ENCODE data around the gene DIAPH2.

The DIAPH2 gene

DNA sequence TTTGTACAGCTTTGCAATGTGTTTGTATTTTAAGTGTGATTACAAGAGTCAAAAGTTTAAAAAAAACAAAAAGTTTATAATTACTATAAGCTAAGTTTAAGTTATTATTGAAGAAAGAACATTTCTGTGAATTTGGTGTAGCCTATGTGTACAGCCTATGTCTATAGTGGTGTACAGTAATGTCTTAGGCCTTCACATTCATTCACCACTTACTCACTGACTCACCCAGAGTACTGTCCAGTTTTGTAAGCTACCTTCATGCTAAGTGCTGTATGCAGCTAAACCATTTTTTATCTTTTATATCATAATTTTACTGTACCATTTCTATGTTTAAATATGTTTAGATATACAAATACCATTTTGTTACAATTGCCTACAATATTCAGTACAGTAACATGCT lies 381.3 kb downstream of the DIAPH2 start:
- DNase-seq, result no peak

DNA sequence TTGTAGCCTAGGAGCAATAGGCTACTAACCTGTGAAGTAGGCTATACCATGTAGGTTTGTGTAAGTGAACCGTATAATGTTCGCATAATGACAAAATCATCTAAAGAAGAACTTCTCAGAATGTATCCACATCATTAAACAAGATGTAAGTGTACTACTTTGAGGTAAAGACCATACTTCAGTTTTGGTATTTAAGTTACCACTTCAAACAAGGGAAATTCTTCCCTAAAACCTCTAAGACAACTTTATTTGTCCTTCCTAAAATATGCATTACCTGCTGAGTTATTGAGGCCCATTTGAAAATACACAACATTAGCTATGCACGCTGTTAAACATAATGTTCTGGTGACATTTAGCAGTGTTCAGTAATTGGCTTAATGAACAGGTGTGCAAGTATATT lies 381.7 kb downstream of the DIAPH2 start:
- no peak for DNase-seq

DNA sequence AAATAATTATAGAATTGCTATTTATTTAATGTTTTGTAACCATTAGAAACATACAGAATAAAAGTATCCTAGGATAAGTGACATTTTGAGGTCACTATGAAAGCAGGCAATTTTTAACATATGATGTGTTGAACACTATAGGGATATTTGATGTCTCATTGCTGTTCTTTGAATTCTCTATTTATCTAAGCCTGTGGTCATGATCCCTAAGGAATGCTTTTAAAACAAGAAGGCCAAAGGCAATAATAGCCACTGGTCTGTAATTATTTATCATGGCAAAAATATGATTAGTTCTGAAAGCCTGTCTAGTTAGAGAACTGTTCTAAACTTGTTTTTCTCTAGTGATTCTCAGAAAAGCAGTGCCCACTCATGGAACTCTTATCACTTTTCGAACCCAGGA lies 385.7 kb downstream of the DIAPH2 start:
- no peak for DNase-seq

DNA sequence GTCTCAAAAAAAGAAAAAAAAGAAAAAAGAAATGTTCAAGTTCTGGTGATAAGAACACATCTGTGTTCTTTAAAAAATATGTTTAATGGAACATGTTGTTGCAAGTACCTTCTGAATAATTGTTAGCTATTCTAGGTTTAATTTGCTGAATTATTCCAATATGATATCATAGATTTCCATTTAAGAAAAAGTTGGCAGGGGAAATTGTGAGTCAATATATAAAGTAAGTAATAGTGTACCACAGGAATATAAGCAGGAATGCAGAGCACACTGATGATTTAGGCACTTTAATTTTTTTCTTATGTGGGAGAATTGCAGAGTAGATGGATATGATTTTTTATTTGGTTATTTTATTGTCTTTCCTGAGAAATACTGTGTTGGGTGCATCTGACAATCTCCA lies 389.8 kb downstream of the DIAPH2 start:
- DNase-seq, result no peak

DNA sequence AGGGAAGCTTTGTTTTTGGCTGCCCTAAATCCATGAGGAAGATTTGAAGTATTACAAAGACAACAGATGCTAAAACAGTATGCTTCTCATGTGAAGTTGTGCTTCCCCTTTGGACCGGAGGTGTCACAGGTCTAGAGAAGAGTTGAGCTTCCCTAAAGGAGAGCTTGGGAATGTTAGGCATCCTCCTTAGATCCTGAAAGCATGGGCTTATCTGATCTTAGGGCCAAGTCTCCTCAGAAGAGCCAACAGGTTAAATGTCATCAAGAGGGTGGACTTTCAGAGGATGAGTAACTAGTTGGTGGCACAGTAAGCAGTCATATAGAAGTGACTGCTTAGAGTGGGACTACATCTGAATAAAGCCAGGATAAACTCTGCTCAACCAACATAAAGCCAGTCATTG lies 404.5 kb downstream of the DIAPH2 start:
- DNase-seq, result no peak

DNA sequence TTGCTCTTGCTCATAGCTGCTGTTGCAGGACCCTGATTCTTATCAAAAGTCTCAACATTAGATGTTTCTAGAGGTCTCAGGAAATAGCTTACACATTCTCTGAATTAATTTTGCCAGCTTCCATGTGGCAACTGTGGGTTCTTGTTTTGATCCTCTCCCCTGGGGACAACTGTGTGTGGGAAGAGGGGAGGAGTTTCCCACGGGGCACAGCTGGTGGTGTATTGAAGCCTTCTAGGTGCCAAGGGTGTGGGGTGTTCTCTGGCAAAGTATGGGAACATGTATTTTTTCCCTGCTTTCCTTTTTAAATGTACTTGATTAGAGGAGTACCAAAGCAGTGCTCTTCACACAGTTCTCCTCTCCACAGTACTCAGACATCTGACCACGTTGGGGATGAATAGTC lies 411.7 kb downstream of the DIAPH2 start:
- DNase-seq, result no peak

DNA sequence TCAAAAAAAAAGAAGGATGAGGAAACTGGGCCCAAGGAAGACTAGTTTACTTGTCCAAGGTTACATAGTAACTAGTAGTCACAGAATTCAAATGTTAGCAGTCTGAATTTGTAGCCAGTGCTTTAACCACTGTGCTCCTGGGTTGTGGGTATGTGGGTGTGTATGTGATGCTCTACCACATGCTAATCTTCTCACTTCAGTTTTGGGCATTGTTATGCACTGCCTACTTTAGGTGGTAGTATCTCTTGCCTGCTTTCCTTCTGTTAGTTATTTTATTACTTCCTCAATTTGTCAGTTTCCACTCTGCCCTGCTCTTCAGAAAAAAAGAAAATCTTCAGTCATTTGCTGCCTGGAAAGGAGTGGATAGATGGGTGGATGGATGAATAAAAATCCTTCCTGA lies 418.3 kb downstream of the DIAPH2 start:
- no peak for DNase-seq

DNA sequence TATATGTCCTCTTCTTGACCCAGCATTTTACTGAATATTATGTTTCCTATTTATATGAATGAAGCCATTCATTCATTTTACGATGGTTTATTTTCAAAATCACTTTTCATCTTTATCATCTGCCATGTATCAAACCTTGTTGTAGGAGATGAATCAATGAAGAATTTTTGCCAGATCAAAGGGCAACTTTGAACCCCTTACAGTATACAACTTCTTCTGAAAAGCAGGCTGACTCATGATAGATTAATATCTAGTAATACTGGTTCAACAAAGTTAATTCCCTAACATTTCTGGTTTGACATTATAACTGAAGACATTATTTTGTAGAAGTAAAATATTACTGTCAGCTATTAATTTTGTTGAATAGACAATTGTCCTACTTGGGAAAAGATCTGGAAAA lies 425.1 kb downstream of the DIAPH2 start:
- DNase-seq, result no peak

DNA sequence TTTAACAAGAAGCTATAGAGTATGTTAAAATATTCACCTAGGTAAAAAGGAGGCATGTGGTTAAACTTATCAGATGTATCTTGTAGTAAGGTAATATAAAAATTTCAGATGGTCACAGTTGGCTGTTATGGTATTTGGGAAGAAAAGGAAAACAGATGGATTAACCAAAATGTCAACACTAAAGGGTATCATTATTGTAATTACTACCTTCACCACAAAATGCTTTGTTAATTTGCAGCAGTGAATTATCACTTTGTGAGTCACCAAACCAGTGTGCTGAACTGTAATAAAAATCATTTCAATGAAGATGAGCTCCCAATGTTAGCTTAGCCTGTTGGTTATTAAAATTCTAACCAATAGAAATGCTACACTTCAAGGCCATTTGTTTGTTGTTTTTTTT lies 432.9 kb downstream of the DIAPH2 start:
- DNase-seq, result no peak

DNA sequence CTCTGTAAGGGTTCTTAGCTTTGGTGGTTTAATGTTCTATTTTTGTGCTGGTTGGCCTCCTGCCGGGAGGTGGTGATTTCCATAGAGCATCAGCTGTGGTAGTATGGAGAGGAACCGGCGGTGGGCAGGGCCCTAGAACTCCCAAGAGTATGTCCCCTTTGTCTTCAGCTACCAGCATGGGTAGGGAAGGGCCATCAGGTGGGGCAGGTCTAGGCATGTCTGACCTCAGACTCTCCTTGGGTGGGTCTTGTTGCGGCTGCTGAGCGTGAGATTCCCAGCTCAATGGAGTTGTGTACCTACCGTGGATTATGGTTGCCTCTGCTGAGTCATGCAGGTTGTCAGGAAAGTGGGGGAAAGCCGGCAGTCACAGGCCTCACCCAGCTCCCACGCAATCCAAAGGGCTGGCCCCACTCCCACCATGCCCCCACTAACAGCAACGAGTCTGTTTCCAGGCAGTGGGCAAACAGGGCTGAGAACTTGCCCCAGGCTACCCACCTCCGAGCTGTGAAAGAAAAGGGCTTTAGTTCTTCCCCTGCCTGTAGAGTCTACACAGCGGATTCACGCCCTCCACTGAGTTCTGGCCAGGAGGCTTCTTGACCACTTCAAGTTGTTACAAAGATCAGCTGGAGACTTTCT lies 434.9 kb downstream of the DIAPH2 start:
- no peak for DNase-seq

DNA sequence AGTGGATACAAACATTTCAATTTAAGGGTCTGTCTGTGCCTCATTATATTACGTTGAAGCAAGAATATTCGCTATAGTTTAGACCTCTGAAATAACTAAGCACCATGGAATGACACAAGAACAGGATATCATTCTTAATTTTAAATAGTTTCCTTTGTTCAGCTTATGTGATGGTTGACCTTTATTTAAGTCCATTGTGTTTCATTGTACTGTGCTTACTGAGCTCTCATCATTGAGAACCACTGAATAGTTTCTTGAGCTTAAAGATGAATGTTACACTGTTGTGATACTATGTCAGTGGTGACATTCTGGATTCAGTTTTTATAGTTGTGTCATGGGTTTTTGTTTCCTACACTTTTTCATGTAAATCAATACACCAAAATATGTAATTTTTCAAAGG lies 438.4 kb downstream of the DIAPH2 start:
- DNase-seq, result no peak

DNA sequence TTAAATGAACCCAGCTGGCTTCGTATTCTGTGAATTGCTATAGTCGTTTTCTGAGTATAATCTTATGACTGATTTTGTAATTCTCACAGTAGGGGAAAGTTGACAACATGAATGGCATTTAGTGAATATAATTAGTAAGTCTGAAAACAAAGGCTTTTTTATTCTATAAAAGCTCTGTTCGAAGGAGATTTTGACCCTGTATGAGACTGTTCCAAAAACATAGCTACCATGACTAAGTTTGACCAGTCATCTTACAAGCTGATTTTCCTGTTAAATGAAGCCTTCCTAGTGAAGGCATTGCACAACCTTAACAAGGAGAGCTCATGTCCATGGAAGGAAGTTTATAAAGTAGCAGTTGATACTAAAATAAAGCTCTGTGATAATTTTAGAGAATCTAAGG lies 441.4 kb downstream of the DIAPH2 start:
- no peak for DNase-seq

DNA sequence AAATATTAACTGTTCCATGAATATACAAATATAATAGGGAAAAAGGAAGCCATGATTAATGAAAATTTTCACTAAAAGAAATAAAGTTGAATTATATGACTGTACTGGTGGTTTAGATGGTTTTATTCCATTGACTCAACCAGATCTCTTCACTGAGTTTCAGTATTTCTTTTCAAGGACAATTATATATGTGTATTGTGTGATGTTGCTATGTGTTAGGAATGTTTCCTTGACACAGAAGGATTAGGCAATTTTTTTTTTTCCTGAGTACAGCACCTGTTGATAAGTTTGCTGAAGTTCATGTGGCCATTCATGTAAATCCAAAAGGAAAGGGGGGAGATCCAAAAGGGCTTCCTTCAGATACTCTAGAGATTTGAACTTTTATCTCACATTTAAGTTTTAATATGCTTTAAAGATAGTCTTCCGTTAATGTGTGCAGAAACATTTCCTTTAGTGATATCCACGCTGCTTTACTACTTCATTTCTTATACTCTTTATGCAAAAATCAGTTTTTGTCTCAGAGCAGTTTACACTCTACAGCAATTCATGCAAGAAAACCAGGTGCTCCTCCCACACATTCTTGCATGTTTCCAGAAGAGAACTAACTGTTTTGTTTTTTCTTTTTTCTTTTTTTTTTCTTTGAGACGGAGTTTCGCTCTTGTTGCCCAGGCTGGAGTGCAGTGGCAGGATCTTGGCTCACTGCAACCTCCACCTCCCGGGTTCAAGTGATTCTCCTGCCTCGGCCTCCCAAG lies 448.2 kb downstream of the DIAPH2 start:
- no peak for DNase-seq

DNA sequence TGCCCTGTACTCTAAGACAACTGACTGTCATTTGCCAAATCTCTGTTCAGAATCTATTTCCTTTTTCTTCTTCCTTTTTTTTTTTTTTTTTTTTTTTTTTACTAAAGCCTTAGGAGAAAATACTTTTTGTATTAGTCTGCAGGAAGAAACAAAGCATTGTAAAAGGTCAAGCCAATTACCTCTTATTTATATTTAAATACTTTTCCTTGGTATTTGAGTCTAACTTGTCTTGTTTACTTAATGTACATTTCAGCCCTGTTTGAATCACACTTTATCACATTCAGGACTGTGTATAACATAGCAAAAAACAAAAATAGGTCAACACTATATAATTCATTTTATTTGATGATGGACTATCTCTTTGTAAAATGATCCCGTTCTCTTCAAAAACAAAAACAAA lies 461.3 kb downstream of the DIAPH2 start:
- no peak for DNase-seq

DNA sequence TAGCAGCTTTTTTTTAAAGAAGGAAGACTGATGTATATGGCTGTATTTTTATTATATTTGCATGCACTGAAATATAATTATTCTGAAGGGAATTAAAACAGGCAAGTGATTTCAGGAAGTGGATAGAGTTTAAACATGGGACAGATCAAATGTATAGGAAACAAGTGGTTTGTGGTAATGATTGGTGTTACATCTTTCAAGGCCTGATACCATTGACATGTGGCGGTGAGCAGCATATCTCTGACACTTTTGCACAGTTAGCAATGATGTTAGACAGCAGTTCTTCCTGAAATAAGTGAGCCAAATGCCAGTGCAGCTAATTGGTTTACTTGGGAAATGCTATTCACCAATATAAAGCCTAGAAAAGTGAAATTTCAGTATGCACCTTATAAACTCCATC lies 471.2 kb downstream of the DIAPH2 start:
- no peak for DNase-seq

DNA sequence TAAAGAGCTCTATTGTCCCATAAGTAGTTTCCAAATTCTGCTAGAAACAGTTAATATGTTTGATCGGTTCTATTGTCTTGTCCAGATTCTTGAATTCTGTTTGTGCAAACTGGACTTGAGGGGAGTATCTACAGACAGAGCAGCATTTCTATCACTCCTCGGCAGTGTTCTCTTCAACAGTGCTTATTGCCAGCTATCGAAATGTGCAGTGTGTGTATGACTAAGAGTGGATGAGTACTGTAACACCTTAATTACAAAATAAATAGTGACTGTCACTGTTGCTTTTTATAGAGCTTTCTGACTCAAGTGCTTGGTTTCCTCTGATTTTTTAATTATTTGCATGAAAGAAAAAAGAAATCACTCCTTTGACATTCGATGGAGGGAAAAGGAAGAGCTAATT lies 473.6 kb downstream of the DIAPH2 start:
- no peak for DNase-seq

DNA sequence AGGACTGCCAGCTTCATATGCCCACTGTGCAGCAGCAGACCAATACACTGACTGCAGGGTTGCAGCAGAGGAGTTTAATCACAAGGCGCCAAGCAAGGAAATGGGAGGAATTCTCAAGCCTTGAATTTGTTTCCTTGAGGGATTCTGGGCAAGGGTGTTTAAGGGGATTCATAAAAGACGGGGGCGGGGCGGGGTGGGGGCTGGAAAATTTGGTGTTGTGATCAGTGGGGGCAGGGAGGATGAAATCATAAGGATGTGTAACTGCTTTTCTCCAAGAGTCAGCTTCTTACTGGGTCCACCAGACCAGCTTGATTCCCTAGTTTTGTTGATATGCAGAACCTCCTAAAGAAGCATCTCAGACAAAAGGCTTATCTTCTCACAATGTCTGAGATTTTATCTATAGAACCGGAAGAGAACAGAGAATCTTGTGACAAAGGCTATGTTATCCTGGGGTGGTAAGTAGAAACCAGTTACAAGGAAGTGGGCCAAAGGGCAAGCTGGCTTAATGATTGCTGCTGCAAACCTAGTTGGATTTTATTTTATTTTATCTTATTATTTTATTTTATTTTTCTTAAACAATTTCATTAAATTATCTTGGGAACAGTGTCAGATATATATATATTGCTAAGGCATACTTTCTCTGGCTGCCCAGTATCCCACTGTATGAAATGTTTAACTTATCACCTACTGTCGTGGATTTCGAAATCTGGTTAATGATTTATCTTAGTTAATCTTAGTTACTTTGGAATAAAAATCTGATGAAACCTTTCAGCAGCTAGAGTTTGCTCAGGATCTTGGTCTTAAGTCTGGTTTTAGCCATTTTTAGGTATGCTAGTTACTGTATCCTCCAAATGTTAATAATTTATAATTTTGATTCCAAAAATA lies 475.5 kb downstream of the DIAPH2 start:
- DNase-seq, result no peak

DNA sequence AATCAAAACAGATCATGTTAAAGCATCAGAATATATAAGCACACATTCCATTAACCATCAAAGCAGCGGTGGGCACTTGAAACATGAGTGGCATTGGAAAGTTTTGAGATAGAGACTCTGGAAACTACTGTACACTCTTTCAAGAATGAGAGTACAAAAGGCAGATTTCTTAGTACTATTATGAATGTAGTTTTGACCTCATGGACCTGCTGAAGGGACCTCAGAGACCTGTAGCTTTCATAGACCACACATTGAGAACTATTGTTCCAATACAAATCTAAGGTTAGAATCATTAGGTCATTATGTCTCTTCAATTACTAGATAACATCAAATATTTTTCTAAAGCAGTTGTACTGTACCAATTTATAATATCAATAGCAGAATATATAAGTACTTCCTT lies 482.7 kb downstream of the DIAPH2 start:
- DNase-seq, result no peak

DNA sequence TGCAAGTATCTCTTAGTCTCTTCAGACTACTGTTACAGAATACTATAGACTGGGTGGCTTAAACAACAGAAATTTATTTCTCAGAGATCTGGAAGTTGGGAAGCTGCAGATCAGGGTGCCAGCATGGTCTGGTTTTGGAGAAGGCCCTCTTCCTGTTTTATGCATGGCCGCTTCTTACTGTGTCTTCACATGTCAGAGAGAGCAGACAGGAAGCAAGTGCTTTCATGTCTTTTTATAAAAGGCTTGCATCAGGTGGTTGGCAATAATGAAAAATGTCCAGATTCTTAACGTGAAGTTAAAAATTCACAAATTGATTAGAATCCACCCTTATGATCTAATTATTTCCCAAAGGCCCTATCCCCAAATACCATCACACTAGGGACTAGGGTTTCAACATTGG lies 484.0 kb downstream of the DIAPH2 start:
- DNase-seq, result no peak

DNA sequence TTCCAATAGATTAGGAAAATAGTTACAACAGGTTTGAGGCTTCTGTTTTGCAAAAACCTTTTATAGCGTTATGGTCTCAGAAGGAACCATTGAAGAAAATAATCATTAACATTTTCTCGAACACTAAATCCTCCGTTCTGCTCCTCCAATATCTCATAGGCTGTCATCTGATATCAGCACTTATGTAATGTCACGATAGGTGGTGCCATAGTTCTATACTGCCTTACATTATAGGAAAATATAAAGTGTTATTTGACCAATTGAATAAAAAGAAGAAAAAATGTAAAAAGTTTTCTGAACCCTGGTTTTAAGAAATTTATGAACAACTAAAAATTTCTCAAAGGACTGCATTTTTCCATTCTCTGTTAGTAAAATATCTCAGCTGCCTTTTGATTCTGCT lies 490.5 kb downstream of the DIAPH2 start:
- no peak for DNase-seq

DNA sequence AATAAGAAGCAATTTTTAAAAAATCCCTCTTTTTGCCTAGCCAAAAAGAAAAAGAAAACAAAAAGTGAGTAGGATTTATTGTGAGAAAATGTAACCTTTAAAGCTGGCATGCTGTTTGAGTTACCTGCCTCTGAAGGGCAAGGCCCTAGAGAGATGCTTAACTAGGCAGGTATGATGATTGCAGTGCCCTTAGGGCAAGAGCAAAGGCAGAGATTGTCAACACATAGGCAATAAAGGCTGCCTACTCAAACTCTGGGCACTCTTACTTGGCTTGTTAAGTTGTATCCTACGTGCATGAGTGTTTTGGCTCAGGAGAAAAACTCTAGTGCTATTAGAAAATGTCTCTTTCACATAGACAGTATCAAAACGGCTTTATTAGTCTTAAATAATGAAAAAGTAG lies 505.0 kb downstream of the DIAPH2 start:
- no peak for DNase-seq

DNA sequence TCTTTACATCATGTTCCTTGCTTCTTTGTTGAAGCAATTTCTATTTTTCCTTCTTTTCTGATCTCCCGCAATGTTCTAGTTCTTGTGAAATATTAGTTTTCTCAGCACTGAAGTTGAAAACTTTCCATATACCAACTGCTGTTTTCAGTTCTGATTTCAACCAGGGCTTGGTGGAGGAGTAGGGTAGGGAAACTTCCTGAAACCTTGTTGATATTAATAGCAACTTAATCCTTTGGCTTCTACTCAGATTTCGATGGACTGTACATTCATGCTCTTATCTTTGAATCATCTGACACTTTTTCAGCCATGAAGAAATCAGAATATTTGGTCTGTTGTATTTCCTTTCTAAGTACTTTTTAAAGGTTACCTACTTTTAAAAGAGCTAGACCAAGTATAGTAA lies 514.9 kb downstream of the DIAPH2 start:
- no peak for DNase-seq

DNA sequence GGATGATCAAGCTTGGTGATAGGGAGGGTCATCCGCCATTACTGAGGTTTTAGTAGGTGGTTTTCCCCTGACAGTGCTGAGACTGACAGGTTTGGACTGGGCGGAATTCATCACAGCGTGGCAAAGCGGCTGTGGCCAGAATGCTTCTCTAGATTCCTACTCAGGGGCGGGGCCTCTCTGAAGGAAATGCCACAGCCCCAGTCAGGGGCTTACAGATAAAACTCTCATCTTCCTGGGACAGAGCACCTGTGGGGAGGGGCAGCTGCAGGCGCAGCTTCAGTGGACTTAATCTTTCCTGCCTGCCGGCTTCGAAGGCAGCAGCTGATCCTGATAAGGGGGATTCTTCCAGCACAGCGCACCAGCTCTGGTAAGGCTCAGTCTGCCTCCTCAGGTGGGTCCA lies 515.8 kb downstream of the DIAPH2 start:
- DNase-seq, result no peak

DNA sequence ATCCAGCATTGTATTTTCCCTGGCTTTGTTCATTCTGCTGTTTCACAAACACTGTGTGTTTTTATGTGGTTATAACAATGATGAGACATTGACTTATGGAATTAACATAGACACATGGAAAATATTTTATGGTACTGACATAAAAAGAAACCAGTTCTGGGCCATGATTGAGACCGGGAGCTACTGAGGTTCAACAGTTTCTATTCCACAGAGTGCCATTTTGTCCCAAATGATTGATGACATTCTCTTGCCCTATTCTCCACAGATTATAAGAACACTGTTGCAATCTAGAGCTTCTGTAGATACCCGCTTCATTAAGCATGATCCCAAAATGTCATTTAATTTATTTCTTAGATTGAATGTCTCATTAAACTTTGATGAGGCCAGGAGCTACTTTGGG lies 525.9 kb downstream of the DIAPH2 start:
- DNase-seq, result no peak
